NCI-H2081 (cell line): ENCODE data around the gene PACSIN3.

Source experiments
- DNase-seq, 2 experiments: peaks; one replicate each; lab custom pipeline; 2025; lab: John Stamatoyannopoulos, UW

The PACSIN3 gene

DNA sequence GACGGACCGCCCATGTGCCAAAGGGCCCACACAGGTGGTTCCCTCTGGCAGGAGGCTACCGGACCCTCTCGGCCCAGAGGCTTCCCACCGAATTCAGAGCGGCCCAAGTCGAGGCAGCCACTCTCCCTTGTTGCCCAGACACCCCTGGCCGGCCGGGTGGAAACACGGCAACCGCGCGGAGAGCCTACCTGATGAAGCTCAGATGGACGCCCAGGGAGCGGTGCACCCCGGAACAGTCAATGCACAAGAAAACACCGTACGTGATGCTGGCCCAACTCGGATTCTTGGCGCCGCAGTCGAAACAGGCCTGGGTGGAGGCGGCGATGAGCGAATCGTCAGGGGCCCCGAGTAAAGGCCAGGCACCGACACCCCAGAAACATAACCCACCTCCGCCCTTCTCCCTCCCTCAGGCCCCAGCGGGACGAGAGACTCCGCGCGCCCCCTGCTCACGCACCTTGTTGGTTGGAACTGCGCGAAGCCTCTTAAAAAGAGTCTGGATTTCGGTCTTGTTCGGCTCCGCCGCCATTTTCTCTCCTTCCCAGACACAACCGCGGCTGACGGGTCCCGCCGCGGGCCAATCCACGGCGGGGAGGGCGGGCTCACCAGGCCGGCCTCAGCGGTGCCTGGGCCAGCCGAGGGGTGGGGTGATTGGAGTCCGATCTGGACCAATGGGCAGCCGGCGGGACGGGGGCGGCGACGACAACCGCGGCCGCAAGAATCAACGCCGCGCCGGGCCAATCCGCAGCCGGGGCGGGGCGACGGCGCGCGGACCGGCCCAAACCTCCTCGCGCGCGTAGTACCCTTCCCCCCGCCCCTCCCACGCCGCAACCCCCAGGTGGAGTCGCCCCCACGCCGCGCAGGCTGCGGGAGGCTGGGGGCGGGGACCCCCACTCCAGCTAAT lies 9.7 kb downstream of the PACSIN3 start, which contains the start of gene ARFGAP2:
Gene ARFGAP2 (minus strand): TSS at position 552 of the 901 bp plus-strand sequence. CDS start 26 bp downstream, at position 526.
- DNase-seq: peak; percentile 98 to 99

DNA sequence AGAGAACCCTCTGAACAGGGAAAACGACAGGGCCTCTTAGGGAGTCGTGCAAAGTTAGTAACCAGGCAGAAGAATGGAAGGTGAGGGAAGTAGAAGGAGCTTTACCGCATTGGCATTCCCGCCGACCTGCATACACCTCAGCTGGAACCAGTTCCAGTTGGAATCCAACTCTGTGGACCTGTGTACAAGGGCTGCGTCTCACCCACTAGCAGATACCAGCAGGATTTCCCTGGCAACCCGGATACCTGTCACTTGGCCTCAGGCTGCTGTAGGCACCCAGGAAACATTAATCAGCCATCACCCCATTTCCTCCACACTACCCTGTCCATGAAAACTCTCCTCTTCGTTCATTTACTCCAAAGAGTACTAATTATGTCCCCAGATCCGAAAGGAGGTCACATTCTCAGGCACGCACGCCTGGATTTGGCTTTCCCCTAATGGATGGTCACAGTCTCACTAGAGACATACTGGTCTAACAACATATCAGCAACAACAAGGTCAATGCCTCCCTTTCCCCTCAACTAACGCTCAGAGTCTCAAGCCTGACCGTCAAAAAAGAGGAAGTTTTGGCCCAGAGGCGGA lies 10.4 kb downstream of the PACSIN3 start:
- no peak for DNase-seq

DNA sequence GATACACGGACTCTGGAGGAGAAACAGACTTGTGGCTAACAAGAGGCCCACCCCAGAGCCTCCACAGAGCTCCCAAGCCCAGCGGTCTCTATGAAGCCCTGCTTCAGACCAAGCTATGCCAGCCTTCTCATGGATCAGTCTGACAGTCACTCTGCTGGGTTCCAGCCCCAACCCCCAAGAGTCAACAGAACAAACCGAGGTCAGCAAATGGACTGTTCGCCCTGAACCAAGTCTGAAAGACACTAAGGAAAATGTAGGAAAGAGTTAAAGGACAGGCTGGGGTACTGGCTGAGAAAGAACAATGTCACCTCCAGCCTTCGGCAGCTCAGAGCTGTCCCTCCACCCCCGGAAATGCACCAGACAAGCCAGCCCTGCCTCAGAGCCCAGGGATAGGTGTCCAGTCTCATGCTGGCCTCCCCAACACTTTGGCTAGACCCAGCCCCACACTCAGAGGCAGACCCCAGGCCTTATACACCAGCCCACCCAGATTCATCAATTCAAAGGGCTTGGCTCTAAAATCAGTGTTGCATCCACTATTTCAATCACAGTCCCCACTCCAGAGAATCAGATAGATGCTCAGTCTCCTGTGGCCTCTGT lies 13.4 kb downstream of the PACSIN3 start:
- no peak for DNase-seq

DNA sequence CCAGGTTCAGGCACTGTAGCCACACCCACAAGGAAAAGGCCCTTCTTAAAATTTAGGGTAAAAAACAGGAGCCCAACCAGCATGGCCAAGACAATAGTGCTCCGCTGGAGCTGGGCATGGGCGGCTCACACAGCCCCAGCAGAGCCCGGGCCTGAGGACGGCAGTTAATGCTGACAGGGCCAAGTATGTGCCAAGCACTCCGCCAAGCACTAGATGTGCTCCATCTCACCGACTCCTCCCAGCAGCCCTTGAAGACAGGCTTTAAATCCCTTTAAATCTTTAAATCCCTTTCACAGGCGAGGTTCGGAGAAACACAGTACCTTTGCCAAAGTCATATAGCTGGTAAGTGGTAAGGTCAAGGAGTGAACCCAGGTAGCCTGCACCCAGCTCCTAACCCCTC lies 14.4 kb downstream of the PACSIN3 start:
- DNase-seq: no peak

DNA sequence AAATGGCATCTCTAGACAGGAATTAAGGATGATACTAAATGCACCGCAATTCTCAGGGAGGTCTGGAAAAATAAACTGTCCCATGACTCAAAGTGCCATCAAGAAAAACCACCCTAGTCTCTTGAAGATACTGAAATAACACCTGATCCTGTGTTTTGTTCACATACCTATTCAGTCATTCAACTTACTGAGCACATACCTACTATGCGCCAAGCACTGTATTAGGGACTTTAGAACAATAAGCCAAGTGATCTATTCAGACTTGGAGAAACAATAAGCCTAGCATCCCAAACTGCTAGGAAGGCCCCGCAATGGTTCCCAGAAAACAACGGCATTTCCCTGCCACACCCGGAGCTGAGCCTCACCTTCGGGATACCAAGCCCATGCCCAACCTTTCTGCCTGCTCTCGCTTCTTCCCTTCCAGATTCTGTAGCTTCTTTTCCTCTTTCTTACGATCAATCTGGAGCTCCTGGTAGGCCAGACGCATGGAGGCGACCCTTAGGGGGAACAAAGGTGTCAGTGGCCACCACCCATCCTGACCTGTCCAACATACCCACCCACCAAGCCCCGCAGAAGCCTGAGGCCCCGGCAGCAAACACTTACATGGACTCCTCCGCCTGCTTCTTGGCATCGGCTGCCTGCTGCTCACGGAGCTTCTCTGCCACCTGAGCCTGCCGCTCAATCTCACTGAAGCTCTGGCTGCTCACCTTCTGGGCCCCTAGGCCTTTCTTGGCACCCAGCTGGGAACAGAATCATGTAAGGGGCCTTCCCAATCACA lies 15.0 kb downstream of the PACSIN3 start:
- no peak for DNase-seq

DNA sequence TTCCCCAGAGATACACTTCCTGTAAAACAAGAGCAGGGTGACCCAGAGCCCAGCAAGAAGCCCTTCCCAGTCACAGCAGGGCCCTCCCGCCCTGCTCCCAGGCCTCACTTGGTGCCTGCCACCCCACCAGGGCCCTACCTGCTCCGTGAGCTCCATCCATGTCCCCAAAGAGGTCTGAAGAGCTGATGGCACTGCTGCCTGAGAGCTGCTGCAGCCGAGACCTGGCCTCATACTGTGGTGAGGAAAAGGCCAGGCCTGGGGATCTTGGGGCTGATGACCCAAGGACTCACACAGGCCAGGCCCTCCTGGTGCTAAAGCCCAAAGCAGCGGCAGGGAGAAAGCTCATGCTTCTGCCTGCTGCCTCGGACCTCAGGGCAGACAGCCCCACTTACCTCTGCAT lies 19.9 kb downstream of the PACSIN3 start:
- no peak for DNase-seq

DNA sequence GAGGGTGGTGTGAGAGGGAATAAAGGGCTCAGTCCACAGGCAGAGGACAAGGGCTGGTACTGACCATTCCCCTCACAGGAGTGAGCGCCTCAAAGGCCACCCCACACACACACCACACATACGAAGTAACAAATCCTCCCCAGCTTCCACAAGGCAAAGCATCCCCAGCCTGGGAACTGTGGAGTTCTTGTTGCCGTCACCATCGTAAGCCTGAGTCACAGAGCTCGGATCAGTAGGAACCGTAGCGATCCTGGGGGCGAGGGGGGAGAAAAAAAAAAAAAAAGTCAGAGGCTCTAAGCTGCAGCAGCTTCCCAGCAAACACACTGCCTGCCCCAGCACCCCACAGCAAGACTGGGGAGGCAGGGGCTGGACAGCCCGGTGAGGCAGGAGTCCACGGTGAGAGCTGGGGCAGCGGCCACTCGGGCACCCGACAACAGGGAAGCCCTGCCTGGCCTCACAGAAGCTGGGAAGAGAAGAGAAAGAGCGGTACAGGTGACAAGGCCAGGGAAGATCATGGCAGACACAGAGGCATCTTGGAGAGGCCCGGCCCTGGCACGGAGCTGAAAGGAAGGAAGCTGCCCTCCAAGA lies 20.9 kb downstream of the PACSIN3 start:
- no peak for DNase-seq

DNA sequence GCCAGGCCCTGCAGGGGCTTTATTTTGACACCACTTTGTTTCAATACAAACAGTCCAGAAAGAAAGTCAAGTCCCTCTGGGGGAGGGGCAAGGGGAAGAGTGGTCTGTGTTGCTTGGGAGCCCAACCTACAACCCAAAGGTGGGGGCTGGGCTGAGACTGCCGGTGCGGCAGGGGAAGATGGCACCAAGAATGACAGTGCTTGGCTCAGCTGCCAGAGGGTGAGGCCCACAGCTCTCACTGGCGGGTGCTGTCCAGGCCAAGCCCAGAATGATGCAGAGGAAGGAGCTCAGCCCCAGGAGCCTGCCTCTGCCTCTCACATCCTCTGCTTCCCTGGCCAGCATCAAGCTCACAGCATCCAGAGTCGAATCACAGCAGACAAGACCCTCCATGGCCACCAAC lies 21.9 kb downstream of the PACSIN3 start:
- no peak for DNase-seq

DNA sequence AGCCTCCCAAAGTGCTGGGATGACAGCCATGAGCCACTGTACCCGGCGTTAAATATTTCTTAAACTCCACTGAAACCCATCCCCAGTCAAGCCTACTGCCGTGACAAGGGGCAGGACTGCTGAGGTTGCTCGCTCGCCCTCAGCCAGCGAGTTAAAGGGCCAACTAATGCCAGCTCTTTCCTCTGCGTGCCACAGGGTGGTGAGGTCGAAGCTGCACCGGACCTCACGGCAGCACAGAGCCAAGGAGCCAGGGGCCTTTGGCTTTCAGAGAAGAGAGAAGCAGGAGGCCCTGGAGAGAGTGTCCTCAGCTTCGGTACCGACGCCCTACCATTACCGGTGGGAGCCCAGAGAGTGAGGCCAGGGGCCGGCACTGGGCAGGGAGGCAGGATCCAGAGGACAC lies 22.3 kb downstream of the PACSIN3 start:
- DNase-seq: no peak

DNA sequence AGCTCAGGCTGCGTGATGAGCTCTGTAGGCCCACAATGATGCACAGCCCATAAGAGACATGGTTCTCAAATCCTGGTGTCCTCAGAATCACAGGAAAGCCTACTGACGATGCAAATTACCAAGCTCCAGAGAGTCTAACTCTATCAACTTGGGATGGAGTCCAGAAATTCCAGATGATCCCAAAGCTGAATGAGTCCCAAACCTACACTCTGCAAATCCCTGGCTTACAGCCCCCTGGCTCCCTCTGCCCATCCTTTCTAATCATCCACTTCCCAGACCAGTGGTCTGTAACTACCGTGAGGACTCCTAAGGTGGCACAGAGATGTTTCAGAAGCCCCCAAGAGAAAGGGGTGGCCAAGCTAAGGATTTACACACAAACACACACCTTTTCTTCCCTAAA lies 23.0 kb downstream of the PACSIN3 start:
- no peak for DNase-seq

DNA sequence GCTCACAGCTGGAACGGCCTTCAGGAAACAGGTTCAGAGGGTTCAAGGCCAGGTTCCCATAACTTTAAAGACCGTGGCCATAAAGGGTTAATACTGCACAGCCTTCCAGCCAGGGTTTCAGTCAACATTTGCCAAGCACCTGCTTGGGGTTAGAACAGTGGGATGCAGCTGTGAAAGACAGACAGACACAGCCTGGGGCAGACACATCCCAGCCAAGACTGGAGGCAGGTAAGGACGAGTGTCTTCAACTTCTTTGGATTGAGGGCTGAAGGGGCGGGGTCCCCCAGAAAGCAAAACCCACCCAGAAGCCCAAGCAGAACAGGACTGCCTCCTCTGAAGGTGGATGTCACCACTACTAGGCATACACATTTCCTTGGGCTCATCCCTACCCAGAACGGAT lies 23.8 kb downstream of the PACSIN3 start:
- DNase-seq: no peak

DNA sequence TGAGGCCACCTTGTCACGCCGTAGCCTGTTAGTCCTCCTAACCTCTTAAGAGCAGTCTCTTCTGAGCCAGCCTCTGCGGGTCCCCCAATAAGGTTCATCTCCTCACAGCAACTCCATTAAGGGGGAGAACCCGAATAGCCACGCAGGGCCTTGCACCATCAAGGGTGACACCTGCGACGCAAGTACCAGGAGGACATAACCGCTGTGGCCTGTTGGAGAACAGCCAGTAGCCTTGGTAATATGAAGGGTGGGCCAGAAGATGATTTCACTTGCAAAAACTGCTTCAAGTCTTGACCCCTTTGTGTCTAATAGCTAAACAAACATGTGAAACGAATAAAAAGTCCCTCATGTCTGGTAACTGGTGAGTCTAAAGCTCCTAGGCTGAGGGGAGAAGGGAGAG lies 24.3 kb downstream of the PACSIN3 start:
- no peak for DNase-seq

DNA sequence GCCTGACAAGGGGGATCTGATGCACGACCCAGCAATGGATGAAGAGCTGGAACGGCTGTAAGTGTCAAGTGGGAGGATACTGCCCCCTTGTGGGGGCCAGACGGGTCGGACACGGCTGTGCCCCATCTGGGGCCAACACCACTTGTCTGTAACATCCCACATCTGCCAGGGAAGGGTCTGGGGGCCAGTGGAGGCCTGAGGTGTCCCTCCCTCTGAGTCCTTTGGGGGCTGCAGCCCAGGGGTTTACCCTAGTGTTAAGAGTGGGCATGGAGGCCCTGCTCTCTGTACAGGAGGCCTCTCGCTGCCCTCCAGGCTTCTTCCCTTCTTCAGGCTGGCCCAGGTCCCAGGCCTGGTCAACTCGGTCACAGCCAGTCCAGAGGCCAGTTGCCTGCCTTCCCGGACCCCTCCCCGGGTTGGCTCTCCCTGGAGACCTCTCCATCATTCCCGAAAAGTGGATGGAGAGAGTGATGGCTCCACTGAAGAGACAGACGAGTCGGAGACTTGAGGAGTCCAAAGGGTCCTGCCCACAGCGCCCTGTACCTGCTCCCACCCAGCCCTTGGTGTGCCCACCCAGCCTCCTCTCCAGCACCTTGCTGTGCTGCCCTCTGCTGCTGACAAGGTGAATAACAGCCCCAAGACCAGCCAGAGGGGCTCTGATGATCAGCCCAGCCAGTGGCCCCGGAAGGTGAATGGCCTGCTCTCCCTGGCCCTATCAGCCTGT lies 24.9 kb downstream of the PACSIN3 start:
- DNase-seq: peak; percentile 64 to 65

DNA sequence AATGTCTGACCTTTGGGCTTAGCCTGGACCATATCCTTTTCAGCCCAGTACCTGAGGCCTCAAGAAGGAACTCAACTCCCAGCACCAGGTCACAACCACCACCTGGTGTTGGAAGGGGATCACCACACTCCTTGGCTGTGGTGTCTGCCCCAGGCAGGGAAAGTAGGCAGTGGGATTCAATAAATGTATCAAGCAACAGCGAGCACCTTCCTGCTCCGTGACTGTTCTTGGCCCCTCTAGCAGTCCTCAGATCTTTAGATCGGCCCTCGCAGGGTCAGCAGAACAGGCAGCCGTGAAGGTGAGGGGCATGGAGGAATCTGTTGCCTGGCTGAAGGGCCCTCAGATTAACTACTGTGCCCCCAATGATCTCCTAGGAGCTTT lies 25.5 kb downstream of the PACSIN3 start:
- DNase-seq: no peak

DNA sequence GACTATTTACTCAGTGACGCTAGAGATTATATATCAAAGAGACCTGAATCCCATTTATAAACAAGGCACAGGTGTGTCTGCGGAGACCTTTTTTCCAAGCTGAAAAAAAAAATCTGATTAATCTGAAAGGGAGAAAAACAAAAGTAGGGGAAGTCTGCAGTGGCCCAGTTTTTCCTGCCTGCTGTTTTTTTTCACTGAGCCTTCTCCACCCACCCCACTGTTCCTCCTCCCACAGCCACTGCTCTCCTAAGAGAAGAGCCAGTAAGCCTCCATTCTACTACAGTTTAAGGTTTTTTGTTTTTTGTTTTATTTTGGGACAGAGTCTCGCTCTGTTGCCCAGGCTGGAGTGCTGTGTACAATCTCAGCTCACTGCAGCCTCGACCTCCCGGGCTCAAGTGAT lies 28.0 kb downstream of the PACSIN3 start:
- DNase-seq: no peak

DNA sequence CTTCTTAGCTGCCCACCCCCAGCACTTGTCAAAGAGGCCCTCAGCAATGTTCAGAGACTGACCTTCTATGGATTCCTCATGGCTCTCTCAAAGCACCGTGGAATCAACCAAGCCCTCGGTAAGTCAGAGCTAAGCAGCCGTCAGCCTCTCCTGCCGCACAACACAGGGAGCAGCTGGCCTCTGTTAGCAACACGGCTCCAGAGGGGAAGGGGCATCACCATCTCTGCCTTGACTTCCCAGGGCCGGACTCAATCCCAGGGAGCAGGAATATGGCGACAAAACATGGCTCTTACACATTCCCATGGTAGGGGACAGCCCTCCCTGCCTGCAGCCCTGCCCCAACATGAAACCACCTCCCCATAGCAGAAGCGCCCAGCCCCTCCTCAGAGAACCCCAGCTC lies 28.4 kb downstream of the PACSIN3 start:
- no peak for DNase-seq

DNA sequence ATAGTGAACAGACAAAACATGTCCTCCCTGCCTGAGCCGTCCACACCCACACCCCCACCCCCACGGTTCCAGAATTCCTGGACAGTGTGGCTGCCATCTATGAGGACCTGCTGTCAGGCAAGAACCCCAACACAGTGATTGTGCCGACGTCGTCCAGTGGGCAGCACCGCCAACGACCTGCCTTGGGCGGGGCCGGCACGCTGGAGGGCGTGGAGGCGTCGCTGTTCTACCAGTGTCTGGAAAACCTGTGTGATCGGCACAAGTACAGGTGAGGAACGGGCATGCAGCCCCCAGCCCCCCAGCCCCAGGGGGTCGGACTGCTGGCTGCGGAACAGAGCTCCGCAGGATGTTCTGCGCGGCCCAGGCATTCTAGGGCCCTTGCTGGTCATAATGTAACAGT lies 29.3 kb downstream of the PACSIN3 start:
- DNase-seq: no peak

DNA sequence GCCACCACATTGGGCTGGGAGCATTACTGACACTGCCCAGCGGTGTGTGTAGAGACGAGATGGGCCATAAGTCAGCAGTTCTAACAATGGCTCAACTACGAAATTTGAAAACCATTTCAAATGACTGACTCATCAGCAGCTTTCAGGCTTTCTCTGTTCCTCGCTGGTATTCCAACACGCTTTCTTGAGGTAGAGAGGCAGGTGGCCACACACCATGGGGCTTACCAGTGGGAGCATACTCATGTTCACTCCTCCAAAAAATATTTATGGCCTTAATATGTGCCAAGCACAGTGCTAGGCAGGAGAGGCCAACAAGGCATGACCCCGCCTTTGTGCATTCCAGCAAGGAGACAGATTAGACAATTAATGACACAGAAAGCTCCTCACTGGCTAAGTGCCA lies 29.9 kb downstream of the PACSIN3 start:
- DNase-seq: no peak

DNA sequence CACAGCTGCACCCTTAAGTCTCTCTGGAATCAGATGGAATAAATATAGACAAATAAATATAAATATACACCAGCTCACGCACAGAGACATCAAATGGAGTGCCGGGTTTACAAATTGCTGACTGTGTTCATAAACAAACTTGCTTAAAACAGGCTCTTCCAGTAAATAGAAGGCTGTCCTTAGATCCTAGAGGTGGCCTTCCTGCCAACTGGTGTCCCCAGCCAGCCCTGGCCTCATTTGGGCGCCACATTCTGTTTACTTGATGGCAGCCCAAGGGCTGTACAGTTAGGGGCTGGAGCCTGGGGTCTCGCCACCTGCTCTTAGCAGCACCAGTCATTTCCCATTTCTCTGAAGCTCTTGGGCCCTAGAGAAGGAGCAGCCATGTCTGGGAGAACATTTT lies 30.4 kb downstream of the PACSIN3 start:
- no peak for DNase-seq

DNA sequence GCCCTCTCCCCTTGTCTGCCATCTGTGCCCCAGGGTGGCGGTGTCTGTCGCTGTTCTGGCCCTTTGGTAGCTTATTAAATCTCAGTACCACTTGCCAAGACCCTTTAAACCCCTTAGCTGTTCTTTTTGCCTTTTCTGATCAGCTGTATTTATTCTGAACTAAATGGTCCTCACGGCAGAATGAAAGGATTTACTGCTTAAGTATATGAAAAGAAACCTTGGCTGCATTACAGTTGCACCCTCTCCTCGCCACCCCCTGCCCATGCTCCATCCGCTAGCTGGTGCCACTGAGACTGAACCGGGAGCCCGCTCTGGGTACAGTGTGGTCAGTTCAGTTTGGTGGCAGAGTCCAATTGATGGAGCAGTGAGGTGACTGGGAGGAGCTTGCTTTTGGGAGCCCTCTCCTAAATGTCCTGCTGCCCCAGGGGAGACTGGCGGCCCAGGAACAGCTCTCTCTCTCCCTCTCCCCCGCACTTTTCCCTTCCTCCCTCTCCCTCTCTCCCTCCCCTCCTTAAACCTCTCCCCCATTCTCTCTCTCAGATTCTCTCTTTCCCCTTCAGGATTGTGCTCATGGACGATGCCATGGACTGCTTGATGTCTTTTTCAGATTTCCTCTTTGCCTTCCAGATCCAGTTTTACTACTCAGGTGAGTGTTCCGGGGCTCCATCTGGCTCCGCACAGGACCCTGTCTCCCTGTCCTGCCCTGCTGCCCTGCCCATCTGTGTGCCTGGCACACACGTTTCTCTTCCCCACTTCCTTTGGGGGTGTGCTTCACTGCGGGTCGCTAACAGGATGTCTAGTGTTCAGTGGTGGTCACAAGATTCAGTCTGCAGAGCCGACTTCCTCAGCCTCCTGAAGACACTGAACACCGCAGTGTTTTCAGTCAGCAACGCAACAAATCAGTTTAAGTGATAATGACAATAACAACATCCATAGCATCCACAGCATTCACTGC lies 31.3 kb downstream of the PACSIN3 start:
- DNase-seq: no peak
